OCI-LY3 (cell line): ENCODE results near the gene GAS2.

ENCODE experiments used
- H2AFZ ChIP-seq: fragments of 200-600, 300-600 bp; shearing (Covaris generic); 2 replicates; pipeline ENCODE4 v1.6.0; 2014; ENCODE audit warnings: antibody characterized with exemption, low read depth, low read length
- H3K27ac ChIP-seq: fragments of 200-600, 300-600 bp; sonication (generic); 2 replicates; pipeline ENCODE4 v1.5.1; 2014; ENCODE audit warnings: mild to moderate bottlenecking, low read length, moderate library complexity, mixed read lengths
- H3K27me3 ChIP-seq: fragments of 200-600, 300-600 bp; sonication (generic); 2 replicates; pipeline ENCODE4 v1.6.1; 2014; ENCODE audit warnings: low read depth, low read length, mixed read lengths
- H3K36me3 ChIP-seq: fragments of 200-600, 300-600 bp; sonication (generic); replicated peaks from 2 replicates; pipeline ENCODE3; 2014; ENCODE audit warnings: low read depth, low read length, mixed read lengths
- H3K4me1 ChIP-seq: fragments of 300-600, 200-600 bp; sonication (generic); 2 replicates; pipeline ENCODE4 v1.6.1; 2014; ENCODE audit warnings: low read length, mixed read lengths
- H3K4me2 ChIP-seq: fragments of 200-600, 300-600 bp; sonication (generic); 2 replicates; pipeline ENCODE4 v1.6.1; 2014; ENCODE audit warnings: low read length, mixed read lengths
- H3K4me3 ChIP-seq: fragments of 300-600, 200-600 bp; sonication (generic); 2 replicates; pipeline ENCODE4 v1.5.1; 2014; ENCODE audit warnings: antibody characterized with exemption, mild to moderate bottlenecking, low read length, moderate library complexity
- H3K79me2 ChIP-seq: fragments of 300-600, 200-600 bp; shearing (Covaris generic); 2 replicates; pipeline ENCODE4 v1.6.1; 2014; ENCODE audit warnings: mild to moderate bottlenecking, low read length, mixed read lengths
- H3K9ac ChIP-seq: fragments of 300-600, 200-600 bp; shearing (Covaris generic); 2 replicates; pipeline ENCODE4 v1.6.0; 2014; ENCODE audit warnings: mild to moderate bottlenecking, low read length, moderate library complexity
- H3K9me3 ChIP-seq: fragments of 200-600, 300-600 bp; shearing (Covaris generic); 2 replicates; pipeline ENCODE4 v1.6.1; 2014; ENCODE audit warnings: low read length, mixed read lengths; ENCODE audit not compliant: insufficient read depth
- H4K20me1 ChIP-seq: fragments of 200-600, 300-600 bp; sonication (generic); 2 replicates; pipeline ENCODE4 v1.6.1; 2016; ENCODE audit warnings: low read length, mixed read lengths; ENCODE audit not compliant: insufficient read depth
- EZH2phosphoT487 ChIP-seq: fragments of 200-600 bp; shearing (Covaris generic); IDR thresholded peaks from 2 replicates; pipeline ENCODE4 v1.6.1; 2018; ENCODE audit warnings: antibody characterized with exemption, mixed run types, low read depth
- TF ChIP-seq, protein P1 (sequence below): fragments of 200-600, 300-600 bp; sonication (generic); IDR thresholded peaks from 2 replicates; pipeline ENCODE4 v1.5.1; 2014; ENCODE audit warnings: antibody characterized with exemption, low read length, low read depth

GAS2 gene

DNA sequence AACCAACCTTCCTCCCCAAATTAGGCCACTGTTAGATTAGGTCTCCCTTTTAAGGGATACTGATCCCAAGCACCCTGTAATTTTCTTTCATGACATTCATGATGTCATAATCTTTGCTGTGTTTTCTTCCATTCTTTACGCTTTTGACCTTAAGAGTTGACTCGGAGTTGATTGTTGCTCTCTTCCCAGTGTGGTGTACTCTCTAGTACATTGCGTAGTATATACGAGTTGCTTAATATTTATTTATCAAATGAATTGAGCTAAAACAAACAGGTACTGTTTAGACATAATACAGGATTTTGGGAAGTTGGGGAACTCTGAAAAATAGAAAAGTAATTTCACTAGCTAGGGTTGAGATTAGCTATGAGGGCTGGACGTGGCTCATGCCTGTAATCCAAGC, 113.4 kb downstream of the GAS2 start:
- H3K4me3 ChIP-seq: no peak overlapping the region
- no peak overlapping the region for H3K9ac ChIP-seq
- peaks cover 24% of the 10 kb centered on the region for H3K4me1 ChIP-seq
- no peaks in the 10 kb centered on the region for H3K36me3 ChIP-seq
- no peak overlapping the region for H2AFZ ChIP-seq
- H3K27ac ChIP-seq: no peak overlapping the region
- TF ChIP-seq, protein P1, sequence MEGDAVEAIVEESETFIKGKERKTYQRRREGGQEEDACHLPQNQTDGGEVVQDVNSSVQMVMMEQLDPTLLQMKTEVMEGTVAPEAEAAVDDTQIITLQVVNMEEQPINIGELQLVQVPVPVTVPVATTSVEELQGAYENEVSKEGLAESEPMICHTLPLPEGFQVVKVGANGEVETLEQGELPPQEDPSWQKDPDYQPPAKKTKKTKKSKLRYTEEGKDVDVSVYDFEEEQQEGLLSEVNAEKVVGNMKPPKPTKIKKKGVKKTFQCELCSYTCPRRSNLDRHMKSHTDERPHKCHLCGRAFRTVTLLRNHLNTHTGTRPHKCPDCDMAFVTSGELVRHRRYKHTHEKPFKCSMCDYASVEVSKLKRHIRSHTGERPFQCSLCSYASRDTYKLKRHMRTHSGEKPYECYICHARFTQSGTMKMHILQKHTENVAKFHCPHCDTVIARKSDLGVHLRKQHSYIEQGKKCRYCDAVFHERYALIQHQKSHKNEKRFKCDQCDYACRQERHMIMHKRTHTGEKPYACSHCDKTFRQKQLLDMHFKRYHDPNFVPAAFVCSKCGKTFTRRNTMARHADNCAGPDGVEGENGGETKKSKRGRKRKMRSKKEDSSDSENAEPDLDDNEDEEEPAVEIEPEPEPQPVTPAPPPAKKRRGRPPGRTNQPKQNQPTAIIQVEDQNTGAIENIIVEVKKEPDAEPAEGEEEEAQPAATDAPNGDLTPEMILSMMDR: no peak
- no peak for TF ChIP-seq EZH2phosphoT487
- no peaks in the 10 kb centered on the region for H3K9me3 ChIP-seq
- H4K20me1 ChIP-seq: no peaks in the 10 kb centered on the region
- no peak overlapping the region for H3K4me2 ChIP-seq
- H3K79me2 ChIP-seq: no peaks in the 10 kb centered on the region
- H3K27me3 ChIP-seq: no peaks in the 10 kb centered on the region

DNA sequence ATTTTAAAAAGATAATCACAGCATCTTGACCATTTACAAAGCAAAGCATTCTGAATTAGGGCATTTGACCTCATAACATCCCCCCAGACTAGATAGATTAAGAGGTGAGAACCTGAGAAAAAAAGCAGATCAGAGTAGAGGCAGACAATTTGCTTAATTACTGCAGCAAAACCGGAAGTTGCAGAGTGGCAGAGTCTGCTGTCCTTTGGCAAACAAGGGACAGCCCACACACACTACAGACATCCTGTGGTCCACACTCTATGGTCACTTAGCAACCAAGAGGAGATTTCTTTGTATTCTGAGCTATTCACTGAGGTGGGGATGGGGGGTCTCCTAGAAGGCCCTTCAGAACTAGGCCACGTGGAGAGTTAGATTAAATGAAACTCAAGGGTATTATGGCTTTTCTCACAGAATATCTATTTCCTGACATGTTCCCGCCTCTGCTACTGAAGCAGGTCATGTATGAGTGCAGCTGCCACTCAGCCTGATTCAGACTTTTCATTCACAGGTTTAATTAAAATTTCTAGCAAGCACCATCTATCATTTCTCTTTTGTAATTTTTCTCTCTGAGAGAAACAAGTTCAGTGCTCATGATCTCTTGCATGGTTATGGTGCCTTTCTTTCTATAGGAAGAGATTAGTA, 114.7 kb downstream of the GAS2 start:
- H3K9ac ChIP-seq: no peak overlapping the region
- peak overlapping the region; percentile 99 for H2AFZ ChIP-seq
- H3K79me2 ChIP-seq: no peaks in the 10 kb centered on the region
- no peaks in the 10 kb centered on the region for H3K36me3 ChIP-seq
- no peak overlapping the region for H3K4me3 ChIP-seq
- no peak overlapping the region for H3K27ac ChIP-seq
- H3K4me1 ChIP-seq: peaks cover 12% of the 10 kb centered on the region
- TF ChIP-seq, protein P1: no peak
- TF ChIP-seq EZH2phosphoT487: no peak
- no peaks in the 10 kb centered on the region for H4K20me1 ChIP-seq
- H3K4me2 ChIP-seq: peak overlapping the region; percentile 11
- H3K9me3 ChIP-seq: no peaks in the 10 kb centered on the region
- no peaks in the 10 kb centered on the region for H3K27me3 ChIP-seq

- TF ChIP-seq EZH2phosphoT487: no peak
- TF ChIP-seq, protein P1: no peak
- H3K4me2 ChIP-seq: no peak overlapping the region
- H3K79me2 ChIP-seq: no peaks in the 10 kb centered on the region
- H3K36me3 ChIP-seq: no peaks in the 10 kb centered on the region
- no peaks in the 10 kb centered on the region for H3K9me3 ChIP-seq
- H3K27ac ChIP-seq: no peak overlapping the region
- H4K20me1 ChIP-seq: no peaks in the 10 kb centered on the region
- H3K4me1 ChIP-seq: peaks cover 24% of the 10 kb centered on the region
- H2AFZ ChIP-seq: no peak overlapping the region
- H3K4me3 ChIP-seq: no peak overlapping the region
- no peaks in the 10 kb centered on the region for H3K27me3 ChIP-seq
- no peak overlapping the region for H3K9ac ChIP-seq
Measured at GRCh38 chr11:22785251-22785650, 118.8 kb downstream of the GAS2 start.

- no peak overlapping the region for H3K27ac ChIP-seq
- no peaks in the 10 kb centered on the region for H3K9me3 ChIP-seq
- H3K4me1 ChIP-seq: peaks cover 14% of the 10 kb centered on the region
- no peaks in the 10 kb centered on the region for H3K79me2 ChIP-seq
- H3K27me3 ChIP-seq: no peaks in the 10 kb centered on the region
- no peak overlapping the region for H3K9ac ChIP-seq
- H3K4me3 ChIP-seq: no peak overlapping the region
- H4K20me1 ChIP-seq: no peaks in the 10 kb centered on the region
- peak overlapping the region; percentile 40 for H3K4me2 ChIP-seq
- TF ChIP-seq EZH2phosphoT487: no peak
- TF ChIP-seq, protein P1: no peak
- no peak overlapping the region for H2AFZ ChIP-seq
- no peaks in the 10 kb centered on the region for H3K36me3 ChIP-seq
Measured at GRCh38 chr11:22786475-22786874, 120.1 kb downstream of the GAS2 start.
